ENCODE results near the gene SOAT2. TPM values are rescaled to one million over a fixed set of nuclear protein-coding genes. Genes with fewer than 3 reads are reported as not detected.

Gene SOAT2
- total RNA-seq, 1 experiment from 2014 or later, result not detected

DNA sequence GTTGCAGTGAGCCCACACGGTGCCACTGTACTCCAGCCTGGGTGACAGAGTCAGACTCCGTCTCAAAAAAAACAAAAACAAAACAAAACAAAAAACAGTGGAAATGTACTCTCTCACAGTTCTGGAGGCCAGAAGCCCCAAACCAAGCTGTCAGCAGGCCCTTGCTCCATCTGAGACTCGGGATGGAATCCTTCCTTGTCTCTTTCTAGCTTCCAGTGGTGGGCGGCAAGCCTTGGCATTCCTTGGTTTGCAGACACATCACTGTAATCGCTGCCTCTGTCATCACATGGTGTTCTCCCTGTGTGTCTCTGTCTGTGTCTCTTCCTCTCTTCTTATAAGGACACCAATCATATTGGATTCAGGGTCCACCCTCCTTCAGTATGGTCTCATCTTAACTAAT lies 47.0 kb upstream of the SOAT2 start:
- Histone ChIP-seq H2AFZ (ENCODE audit: low read length) (no peak overlapping the region), H4K91ac (ENCODE audit: insufficient read length, low read depth, low read length) (no peak overlapping the region), H3K14ac (ENCODE audit: insufficient read depth, low read length) (no peak overlapping the region), H2BK15ac (ENCODE audit: low read depth, low read length) (no peak overlapping the region), H3K27ac (ENCODE audit: insufficient read length, low read depth, low read length) (no peak overlapping the region), H2BK120ac (ENCODE audit: low read depth, low read length, poor library complexity, severe bottlenecking) (no peak overlapping the region), H4K20me1 (ENCODE audit: control insufficient read depth, insufficient read depth, insufficient read length) (no peaks in the 10 kb centered on the region), H3K4ac (ENCODE audit: low read depth, low read length) (no peak overlapping the region), H3K9ac (ENCODE audit: extremely low read depth, insufficient read length, low read length) (no peak overlapping the region), H3K56ac (ENCODE audit: insufficient read length, low read depth, low read length) (no peak overlapping the region), H3K27me3 (ENCODE audit: insufficient read depth, low read length) (no peaks in the 10 kb centered on the region; the same call in 1 of the 2 replicates), H3K9me3 (ENCODE audit: control insufficient read depth, low read depth, low read length) (no peaks in the 10 kb centered on the region), H2BK12ac (ENCODE audit: insufficient read length, low read depth, low read length) (no peak overlapping the region), H3K79me1 (ENCODE audit: insufficient read depth, low read depth, low read length, poor library complexity, severe bottlenecking) (no peaks in the 10 kb centered on the region), H3K23me2 (ENCODE audit: insufficient read length, low read depth, low read length, poor library complexity, severe bottlenecking) (no peaks in the 10 kb centered on the region), H3K4me2 (ENCODE audit: insufficient read depth, insufficient read length, low read length) (no peak overlapping the region), H3T11ph (ENCODE audit: low read length) (no peak overlapping the region), H4K8ac (replicated peaks; ENCODE audit: insufficient read length, low read depth, low read length) (no peak overlapping the region), H3K23ac (ENCODE audit: insufficient read length, low read depth, low read length) (no peak overlapping the region), H3K4me1 (ENCODE audit: insufficient read depth, low read length) (peaks cover 6% of the 10 kb centered on the region; the same call in 1 of the 2 replicates), H2BK20ac (ENCODE audit: low read depth, low read length, poor library complexity, severe bottlenecking) (no peak overlapping the region), H2AK5ac (ENCODE audit: insufficient read length, low read length) (no peak overlapping the region), H3K18ac (ENCODE audit: insufficient read length, low read depth, low read length) (no peak overlapping the region), H2BK5ac (ENCODE audit: insufficient read length, low read length) (no peak overlapping the region), H3K79me2 (ENCODE audit: insufficient read depth, low read length) (no peaks in the 10 kb centered on the region; the same call in 1 of the 2 replicates), H4K5ac (ENCODE audit: insufficient read length, low read depth, low read length) (no peak overlapping the region)
- Mint-ChIP-seq H3K36me3 (ENCODE audit: insufficient read depth in 1 of 3, low read depth in 3 of 3) (peaks cover 6 to 7% (median 6%) of the 10 kb centered on the region in 3 experiments; a peak in 5 of 7 replicates), H3K27ac (no peak overlapping the region; a peak in 1 of 7 replicates), H3K4me1 (peaks cover 9 to 16% of the 10 kb centered on the region in 2 experiments), H3K27me3 (ENCODE audit: low read depth) (peaks cover 40% of the 10 kb centered on the region), H3K4me3 (no peak overlapping the region), H3K9me3 (no peaks in the 10 kb centered on the region)
- no CpG with 5 or more reads among the region's 5 CpGs for WGBS (ENCODE audit: extremely low coverage, insufficient read length, low lambda C conversion rate)
- TF ChIP-seq, protein P1, sequence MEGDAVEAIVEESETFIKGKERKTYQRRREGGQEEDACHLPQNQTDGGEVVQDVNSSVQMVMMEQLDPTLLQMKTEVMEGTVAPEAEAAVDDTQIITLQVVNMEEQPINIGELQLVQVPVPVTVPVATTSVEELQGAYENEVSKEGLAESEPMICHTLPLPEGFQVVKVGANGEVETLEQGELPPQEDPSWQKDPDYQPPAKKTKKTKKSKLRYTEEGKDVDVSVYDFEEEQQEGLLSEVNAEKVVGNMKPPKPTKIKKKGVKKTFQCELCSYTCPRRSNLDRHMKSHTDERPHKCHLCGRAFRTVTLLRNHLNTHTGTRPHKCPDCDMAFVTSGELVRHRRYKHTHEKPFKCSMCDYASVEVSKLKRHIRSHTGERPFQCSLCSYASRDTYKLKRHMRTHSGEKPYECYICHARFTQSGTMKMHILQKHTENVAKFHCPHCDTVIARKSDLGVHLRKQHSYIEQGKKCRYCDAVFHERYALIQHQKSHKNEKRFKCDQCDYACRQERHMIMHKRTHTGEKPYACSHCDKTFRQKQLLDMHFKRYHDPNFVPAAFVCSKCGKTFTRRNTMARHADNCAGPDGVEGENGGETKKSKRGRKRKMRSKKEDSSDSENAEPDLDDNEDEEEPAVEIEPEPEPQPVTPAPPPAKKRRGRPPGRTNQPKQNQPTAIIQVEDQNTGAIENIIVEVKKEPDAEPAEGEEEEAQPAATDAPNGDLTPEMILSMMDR (conservative IDR thresholded peaks at IDR 0.05), result no peak
- no peak for DNase-seq

Data from H9 (cell line).